Right lobe of liver (tissue), 4 donors: ENCODE data around the gene PTPN4.

ENCODE experiments used
- POLR2A ChIP-seq: fragments of 450-650 bp; IDR thresholded peaks from one replicate; pipeline ENCODE4 v1.6.1; 2017; ENCODE audit warnings: antibody characterized with exemption, mild to moderate bottlenecking
- TF ChIP-seq, protein P1 (sequence below), 4 donors: fragments of 200-600 bp in 3 of 4; fragments of 450-650 bp in 1 of 4; IDR thresholded peaks; one replicate each; pipeline versions ENCODE4 v1.5.1 to v1.8.0; 2016 to 2022; ENCODE audit warnings: antibody characterized with exemption in 4 of 4, mild to moderate bottlenecking in 2 of 4
- donor health status: DM: no; HTN: no; CAD: no.
- donor health status: DM: no; HTN: no; CAD: no.
- donor health status: DM: no; HTN: yes; CAD: no.

DNA sequence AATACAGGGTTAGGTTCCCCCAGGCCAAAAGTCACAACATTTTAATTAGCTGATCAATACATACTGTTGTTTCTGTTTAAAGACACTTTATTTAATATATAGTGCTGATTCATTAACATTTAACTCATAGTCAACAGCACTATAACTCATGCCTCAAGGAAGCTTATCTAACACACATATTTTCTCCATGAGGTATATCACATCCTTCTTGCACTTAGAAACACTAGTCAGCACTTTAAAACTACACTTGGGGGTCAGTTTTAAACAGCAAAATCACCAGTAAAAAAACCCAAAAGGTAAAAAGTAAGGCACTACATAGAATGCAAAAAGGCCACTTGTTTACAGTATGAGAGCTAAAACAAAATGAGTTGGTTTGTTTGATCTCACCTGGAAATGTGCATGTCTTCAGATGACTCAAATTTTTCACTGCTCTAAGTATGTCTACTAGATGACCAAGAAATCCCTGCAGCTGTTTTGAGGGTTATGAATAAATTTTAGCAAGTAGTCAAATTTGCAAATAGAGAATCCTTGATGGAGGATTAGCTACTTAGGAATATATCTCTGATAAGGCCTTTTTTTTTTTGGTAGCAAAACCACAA lies 199.0 kb downstream of the PTPN4 start:
- TF ChIP-seq POLR2A: no peak
- TF ChIP-seq, protein P1, sequence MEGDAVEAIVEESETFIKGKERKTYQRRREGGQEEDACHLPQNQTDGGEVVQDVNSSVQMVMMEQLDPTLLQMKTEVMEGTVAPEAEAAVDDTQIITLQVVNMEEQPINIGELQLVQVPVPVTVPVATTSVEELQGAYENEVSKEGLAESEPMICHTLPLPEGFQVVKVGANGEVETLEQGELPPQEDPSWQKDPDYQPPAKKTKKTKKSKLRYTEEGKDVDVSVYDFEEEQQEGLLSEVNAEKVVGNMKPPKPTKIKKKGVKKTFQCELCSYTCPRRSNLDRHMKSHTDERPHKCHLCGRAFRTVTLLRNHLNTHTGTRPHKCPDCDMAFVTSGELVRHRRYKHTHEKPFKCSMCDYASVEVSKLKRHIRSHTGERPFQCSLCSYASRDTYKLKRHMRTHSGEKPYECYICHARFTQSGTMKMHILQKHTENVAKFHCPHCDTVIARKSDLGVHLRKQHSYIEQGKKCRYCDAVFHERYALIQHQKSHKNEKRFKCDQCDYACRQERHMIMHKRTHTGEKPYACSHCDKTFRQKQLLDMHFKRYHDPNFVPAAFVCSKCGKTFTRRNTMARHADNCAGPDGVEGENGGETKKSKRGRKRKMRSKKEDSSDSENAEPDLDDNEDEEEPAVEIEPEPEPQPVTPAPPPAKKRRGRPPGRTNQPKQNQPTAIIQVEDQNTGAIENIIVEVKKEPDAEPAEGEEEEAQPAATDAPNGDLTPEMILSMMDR (IDR thresholded peaks at IDR 0.05): no peak
